GM21576 (cell line): ENCODE results near the gene HNF4A.
"Not testable (repeated sequence)": the region's sequence is repeated elsewhere in the genome, so short reads cannot be mapped to it uniquely, and the experiment has no call there.

Experiments used
- ATAC-seq: cut with Tn5 transposase; IDR thresholded peaks from one replicate; pipeline ENCODE4 v1.9.1; 2021; ENCODE audit warnings: mild to moderate bottlenecking, moderate library complexity; ENCODE audit not compliant: unreplicated experiment

Gene HNF4A

DNA sequence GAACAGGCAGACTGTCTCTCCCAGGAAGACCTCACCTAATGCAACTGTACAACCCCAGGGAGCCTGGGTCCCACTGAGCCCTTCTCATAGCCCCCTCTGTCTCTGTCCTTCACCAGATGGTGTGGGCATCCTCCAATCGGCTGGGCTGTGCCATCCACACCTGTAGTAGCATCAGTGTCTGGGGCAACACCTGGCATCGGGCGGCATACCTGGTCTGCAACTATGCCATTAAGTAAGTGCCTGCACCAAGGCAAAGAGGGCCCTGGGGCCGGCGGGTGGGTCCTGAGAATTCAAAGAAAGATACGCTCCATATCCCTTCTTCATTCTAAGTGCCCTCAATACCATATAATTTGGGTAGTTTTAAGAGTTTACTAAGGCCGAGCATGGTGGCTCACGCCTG, 10.4 kb upstream of the HNF4A start:
- no peak for ATAC-seq

DNA sequence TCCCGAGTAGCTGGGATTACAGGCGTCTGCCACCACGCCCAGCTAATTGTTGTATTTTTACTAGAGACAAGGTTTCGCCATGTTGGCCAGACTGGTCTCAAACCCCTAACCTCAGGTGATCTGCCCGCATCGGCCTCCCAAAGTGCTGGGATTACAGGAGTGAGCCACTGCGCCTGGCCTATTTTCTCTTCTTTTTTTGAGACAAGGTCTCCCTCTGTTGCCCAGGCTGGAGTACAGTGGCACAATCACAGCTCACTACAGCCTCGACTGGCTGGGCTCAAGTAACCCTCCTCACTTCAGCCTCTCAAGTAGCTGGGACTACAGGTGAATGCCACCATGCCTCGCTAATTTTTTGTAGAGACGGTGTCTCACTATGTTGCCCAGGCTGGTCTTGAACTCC, 9.6 kb upstream of the HNF4A start:
- ATAC-seq = not testable (repeated sequence)

DNA sequence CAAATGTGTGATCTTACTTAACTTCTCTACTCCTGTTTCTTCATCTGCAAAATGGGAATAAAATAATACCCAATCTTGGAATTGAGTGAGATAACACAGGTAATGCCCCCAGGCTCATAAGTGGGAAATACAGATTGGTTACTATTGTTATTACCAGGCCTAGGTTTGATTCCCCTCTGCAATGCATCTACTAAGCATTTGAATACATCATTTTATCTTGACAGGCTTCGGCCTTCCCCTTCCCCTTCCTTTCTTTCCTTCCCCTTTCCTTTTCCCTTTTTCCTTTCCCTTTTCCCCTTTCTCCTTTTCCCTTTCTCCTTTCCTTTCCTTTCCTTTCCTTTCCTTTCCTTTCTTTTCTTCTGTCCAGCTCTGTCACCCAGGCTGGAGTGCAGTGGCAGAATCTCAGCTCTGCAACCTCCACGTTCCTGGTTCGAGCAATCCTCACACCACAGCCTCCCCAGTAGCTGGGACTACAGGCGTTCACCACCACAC, 7.3 kb upstream of the HNF4A start:
- ATAC-seq = no peak

DNA sequence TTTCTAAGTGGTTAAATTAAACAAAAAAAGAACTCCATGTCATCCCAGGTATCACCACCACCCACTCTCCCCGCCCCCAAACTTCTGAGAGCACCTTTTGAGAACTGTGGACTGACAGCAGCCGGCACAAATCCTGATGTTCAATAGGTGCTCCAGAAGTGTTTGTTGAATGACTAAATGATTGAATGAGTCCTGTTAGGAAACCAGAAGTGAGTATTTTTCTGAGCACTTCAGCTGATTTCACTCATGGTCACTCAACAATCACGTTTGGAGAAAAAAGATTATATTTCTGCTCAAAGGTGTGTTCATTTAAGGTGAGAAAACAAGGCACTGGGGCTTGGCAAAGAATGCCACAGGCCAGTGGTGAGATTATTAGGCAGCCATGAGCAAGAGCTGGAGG, 6.2 kb upstream of the HNF4A start:
- ATAC-seq = no peak

DNA sequence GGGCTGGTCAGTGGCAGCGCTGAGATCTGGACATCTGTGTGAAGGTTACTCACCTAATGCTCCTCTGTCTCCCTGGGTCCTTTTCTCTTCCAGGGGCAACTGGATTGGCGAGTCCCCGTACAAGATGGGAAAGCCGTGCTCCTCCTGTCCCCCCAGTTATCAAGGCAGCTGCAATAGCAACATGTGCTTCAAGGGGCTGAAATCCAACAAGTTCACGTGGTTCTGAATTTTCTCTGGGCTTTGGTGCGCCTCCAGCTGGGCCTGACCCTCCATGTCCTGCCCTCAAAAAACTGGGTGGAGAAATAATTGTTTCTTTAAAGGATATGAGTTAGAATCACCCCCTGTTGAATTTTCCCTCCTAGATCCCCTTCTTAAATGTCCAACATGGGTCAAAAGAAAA, 4.9 kb upstream of the HNF4A start:
- no peak for ATAC-seq

DNA sequence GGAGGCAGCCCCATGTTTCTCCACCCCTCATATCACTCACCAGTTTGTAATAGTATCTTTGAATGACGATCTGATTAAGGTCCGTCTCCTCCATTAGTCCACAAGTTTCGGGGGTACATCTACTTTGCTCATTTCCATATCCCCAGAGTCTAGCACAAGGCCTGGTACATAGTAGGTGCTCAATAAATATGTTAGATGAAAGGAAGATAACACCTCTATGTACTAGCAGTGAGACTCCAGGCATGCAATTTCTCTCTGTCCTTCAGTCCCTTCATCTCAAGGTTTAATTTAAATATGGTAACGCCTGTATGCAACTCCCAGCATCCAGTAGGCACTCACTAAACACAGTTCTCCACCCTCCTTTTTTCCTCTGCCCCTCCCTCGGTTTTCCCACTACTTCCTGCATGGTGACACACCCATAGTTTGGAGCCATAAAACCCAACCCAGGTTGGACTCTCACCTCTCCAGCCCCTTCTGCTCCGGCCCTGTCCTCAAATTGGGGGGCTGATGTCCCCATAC, 461 bp upstream of the HNF4A start:
- ATAC-seq = no peak

DNA sequence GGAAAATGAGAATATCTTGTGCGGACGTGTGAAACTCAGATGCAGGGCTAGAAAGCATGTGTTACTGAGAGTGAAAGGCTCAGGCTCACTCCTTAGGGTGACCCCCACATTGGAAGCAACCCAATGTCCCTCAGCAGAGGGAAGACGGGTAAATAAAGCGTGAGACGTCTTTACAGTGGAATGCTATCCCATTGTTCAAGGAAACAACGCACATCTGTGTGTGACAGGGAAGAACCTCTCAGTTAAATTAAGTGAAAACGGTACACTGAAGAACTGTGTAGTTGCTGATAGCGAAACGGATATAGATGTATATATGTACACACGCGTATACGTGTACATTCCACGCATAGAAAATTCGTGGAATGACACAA, 839 bp downstream of the HNF4A start:
- ATAC-seq = no peak

DNA sequence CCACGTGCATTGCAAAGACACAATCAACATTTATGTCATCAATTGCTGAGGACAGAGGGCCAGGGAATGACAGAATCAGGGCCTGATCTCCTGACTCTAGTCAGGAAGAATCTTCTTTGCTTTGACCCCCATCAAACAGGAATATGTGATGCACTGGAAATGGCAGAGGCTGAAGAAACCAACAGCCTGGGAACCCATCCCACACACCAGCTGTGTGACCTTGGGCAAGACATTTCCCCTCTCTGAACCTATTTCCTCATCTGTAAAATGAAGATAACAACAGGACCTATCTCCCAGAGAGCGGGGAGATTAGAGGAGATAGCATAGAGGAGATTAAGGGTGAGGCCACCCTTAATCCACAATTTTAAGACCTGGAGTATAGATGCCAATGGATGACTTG, 1.5 kb downstream of the HNF4A start:
- ATAC-seq = no peak

DNA sequence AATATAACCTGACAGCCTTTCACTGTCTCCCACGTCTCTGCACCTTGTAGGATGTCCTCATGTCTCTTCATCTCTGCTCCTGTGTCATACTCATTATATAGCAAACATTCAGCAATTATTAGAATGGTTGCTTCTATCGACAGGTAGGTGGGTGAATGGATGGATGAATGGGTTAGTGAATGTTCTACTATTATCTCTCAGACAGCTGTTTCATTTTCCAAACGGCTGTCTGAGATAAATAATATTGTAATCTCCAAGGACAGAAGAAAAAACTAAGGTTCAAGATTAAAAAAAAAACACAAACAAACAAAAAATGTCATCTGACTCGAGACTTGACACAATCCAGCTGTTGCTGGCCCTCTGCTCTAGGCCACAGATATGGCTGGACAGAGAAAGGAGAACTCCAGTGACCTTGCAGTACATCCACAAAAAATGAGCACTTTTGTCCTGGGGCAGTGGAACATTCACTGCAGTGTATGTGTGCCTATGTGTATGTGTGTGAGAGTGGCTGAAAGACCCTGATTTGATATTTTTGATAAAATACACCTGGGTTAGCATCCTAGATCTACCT, 2.1 kb downstream of the HNF4A start:
- ATAC-seq = no peak

DNA sequence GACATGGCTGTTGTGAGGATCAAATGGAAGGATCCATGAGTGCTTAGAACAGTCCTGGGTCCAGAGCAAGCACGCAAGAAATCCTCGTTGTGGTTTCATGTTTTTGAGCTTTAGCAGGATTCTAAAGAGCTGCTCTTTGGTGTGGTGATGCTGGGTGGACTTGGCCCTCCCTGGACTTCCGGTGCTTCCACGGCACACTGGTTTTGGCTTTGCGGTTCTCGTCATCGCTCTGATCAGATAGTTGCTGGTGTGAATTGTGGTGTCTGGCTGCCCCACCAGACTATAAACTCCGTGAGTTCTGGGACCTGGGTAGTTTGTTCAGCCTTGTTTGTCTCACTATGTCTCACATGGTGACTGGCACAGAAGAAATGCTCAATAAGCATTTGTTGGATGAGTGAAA, 3.3 kb downstream of the HNF4A start:
- no peak for ATAC-seq

DNA sequence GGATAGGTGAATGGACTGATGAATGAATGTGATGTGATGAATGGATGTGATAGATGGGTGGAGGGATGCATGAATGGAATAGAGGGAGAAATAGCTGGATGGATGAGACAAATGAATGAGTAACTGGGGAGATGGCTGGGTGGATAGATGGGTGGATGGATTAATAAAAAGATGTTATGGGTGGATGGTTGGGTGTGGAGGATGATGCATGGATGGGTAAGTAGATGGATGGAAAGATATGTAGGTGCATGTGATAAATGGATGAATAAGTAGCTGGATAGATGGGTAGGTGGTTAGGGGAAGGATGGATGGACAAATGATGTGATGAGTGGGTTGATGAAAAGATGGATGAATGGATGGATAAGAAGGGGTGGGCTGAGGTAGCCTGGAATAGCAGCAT, 4.7 kb downstream of the HNF4A start:
- ATAC-seq = no peak

DNA sequence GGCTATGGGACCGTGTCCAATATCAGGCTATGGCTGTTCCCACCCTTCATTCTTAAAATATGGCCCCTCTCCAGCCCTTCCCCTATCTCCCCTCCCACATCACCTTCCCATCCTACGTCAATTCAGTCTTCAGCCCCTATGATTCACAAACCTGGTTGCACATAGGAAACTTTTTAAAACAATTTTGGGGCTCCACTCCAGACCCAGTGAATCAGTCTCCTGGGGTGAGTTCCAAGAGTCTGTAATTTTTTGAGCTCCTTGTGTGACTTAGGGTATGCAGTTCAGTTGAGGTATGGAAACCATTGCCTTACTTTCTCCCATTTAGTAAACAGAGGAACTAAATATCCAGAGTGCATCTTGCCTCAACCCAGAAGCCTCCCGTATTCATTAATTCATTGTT, 5.5 kb downstream of the HNF4A start:
- ATAC-seq = no peak

DNA sequence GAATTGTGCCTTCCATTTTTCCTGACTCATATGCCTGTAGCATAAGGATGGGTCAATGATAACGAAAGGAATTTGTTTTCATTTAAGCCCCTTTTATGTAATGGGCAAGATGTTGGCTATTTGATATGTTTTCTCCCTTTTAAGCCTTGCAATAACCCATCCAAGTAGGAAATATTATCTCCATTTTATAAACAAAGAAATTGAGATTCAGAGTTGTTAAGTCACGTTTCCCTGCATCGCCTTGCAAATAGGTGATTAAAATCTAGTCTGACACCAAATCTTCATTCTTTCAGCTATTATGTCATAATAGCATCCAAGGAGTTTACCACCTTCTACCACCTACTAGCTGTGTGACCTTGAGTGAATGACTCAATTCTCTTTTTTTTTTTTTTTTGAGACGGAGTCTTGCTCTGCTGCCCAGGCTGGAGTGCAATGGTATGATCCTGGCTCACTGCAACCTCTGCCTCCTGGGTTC, 7.0 kb downstream of the HNF4A start:
- ATAC-seq = no peak

DNA sequence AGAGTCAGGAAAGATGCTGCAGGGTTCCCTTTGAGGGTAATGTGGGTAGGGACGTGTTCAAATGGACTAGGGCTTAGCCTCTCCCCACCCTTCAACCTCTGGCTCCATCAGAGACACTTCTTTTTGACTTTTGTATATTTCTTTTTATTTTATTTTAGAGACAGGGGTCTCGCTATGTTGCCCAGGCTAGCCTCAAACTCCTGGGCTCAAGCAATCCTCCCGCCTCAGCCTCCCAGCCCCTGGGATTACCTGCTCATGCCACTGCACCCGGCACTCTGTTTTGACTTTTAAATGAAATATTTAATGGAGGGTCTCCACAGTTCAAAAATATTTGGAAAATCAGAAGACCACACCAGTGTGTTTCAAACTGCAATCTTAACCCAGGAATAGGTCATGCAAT, 8.6 kb downstream of the HNF4A start:
- no peak for ATAC-seq

DNA sequence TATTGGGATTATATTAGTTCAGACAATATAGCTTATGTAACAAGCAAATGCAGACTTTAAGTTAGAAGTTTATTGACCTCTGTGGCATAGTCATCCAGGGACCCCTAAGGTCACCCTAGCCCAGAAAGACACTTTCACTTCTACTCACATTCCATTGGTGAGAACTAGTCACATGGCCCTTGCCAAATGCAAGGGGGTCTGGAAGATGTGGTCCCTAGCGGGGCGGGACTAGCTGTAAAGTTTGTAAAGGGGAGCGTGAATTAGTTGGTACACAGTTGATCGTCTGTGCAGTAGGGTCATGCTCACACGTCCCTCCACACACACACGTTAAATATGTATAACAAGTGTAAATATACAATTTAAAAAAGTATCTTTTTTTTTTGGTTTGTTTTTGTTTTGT, 9.3 kb downstream of the HNF4A start:
- ATAC-seq = no peak

DNA sequence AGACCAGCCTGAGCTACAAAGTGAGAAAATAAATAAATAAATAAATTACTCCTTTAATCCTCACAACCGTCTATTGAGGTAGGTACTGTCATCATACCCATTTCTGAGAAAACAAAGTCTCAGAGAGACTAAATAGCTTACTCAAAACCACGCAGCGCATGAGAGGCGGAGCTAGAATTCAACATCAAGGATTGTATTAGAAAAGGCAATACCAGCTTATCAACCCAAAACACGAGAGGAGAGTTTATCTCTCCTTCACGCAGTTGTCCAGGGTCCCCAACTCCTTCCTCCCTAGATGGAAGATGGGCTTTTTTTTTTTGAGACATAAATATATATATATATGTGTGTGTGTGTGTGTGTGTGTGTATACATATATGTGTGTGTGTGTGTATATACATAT, 12.2 kb downstream of the HNF4A start:
- ATAC-seq = no peak

DNA sequence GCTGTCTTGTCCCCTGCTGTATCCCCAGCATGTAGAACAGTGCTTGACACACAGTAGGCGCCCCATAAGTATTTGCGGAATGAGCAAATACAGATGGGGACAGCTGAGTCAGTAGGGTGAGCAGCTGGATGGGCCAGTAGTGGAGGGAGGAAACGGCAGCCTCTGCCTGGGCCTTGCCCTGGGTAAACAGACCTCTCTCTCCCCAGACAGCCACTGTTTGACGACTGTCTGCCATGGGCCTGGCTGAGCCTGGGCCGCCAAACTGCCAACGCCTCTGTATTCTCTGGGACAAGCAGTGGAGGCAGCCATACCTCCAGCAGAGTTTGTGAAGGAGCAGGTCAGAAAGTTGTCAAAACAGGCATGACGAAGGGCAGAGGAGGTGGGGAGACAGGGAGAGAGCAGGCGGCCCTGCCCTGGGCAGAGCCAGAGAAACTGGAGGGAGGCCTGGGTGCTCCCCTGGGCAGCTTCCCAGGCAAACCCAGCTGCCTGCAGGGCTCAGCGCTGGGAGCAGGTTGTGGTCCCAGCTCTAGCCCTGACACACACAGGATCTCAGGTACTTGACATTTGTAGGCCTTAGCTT, 15.2 kb downstream of the HNF4A start:
- ATAC-seq = no peak

DNA sequence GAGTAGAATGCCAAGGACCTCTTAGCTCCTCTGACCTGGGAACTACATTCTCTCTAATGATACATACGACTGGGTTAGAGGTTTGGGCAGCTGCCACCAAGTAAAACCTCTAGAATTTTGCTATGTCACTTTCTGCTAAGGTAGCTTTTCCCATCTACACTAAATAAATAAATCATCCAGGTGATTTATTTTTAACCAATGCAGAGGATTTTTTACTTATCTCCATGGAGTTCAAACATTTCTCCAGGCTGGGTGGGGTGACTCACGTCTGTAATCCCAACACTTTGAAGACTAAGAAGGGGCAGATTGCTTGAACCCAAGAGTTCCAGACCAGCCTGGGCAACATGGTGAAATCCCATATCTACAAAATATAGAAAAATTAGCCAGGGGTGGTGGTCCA, 27.1 kb downstream of the HNF4A start:
- no peak for ATAC-seq

DNA sequence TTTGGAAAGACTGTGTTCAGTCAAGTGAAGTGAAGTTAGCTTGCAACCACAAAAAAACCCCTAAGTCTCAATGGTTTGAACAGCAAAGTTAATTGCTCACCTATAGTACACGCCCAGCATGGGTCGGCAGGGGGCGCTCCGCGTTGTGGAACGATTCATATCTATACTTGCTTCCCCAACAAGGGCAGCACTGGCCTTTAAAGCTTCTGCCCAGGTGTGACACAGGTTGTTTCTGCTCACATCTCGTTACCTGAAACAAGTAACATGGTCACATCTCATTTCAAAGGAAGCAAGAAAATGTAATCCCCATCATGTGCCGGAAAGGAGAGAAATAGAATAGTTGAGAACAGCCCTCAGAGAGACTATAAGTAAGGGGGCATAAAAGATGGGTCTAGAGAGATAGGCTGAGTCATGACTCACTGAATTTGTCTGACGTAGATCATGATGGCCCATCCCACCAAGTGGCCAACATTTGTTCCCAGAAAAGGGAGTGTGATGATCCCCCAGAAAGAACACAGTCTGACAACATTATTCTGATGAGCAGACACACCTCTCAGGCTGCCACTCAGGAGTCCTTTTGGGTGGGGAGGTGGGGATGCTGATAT, 29.0 kb downstream of the HNF4A start:
- no peak for ATAC-seq

DNA sequence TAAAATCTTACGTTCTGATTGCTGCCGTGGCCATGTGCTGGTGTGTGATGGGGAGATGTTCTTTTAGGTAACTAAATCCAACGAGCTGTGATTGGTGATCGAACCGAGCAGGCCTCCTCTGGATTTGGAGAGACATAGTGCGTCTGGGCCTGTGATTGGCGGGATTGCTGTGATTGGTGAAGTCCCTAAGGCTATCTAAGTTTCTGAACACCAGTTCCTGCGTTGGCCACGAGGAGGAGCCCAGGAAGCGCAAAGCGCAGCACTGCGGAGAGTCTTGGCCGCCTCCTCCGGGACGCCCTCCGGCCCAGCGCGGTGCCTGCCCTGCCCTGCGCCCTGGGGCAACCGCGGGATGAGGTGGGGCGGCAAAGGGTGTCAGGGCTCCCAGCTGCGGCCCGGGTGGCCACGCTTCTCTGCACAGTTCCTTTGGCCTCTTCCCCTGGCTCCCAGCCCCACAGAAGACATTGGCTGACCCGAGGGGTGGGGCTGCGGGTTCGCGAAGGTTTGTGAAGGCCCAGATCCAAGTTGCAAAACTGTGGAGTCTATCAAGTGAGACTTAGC, 33.0 kb downstream of the HNF4A start:
- ATAC-seq = peak; percentile 58

DNA sequence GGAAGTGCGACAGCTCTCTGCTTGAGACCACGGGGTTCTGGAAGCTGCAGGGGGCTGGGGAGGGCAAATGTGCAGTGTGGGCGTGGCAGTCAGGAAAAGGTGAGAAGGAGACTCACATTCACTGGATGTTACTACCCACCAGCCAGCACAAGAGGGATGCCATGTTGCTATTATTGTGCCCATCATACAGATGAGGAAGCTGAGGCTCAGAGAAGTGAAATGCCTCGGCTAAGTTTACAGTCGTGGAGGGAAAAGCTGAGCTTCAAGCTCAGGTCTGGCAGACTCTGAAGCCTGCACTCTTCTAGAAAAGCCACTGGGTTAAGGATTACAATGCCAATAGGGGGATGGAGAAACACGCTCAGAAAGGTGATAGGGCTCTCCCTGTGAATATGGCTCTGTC, 34.4 kb downstream of the HNF4A start:
- no peak for ATAC-seq

DNA sequence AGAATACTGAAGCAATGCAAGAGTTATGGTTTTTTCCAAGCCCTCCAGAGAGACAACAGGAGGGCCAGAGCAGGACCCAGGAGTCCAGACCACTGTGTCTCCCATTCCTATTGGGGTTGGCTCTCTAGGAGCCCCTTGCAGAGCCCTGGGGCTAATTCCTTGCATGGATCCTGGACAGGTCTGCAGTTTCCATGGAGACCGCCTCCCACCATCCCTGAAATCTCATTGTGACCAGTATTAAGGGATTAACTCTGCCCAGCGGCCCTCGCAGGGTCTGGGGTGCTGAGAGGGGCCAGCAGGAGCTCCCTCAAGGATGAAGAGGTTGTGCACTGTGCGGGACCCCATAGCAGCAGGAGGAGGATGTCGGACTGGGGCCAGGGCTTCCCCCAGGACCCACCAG, 34.8 kb downstream of the HNF4A start:
- no peak for ATAC-seq
